BJ (cell line): ENCODE data around the gene ANHX. TPM values are rescaled to one million over a fixed set of nuclear protein-coding genes. Genes with fewer than 3 reads are reported as not detected.

Experiments used
- CTCF ChIA-PET: fragments of 350-600 bp; formaldehyde crosslinking; extraction: SDS; loops from one replicate; lab custom pipeline; 2021; ENCODE audit warnings: antibody characterized with exemption, inconsistent platforms; lab: Yijun Ruan, JAX
- POLR2A ChIA-PET: fragments of 300-600 bp; sonication (Branson Sonifier 250); formaldehyde crosslinking; extraction: SDS; loops from one replicate; lab custom pipeline; 2021; ENCODE audit warnings: antibody characterized with exemption; lab: Charles Lee
- DNase-seq: peaks from one replicate; pipeline ENCODE4 v3.0.0-alpha.2; 2011; ENCODE audit warnings: low read depth
- H3K27me3 ChIP-seq: 2 replicates; pipeline ENCODE4 v1.6.0; 2011; ENCODE audit warnings: low read length; ENCODE audit not compliant: control insufficient read depth, insufficient read depth
- H3K36me3 ChIP-seq: 2 replicates; pipeline ENCODE4 v1.5.1; 2011; ENCODE audit warnings: low read length; ENCODE audit not compliant: control insufficient read depth, insufficient read depth
- H3K4me3 ChIP-seq: 2 replicates; pipeline ENCODE4 v1.5.1; 2011; ENCODE audit warnings: low read depth, mild to moderate bottlenecking, control low read depth, low read length
- CTCF ChIP-seq: IDR thresholded peaks from 2 replicates; pipeline ENCODE4 v1.5.1; 2011; ENCODE audit warnings: low read depth, mild to moderate bottlenecking, control low read depth, inconsistent platforms, low read length, moderate library complexity; ENCODE audit not compliant: insufficient read depth
- polyA plus RNA-seq: library from polyadenylated mRNA; depleted of rRNA; stranded (reverse); fragments of >200 nt; gene quantifications from 2 replicates; pipeline ENCODE4 v1.2.3, GENCODE V29; 2011

ANHX gene
- polyA plus RNA-seq, 1 experiment: not detected

DNA sequence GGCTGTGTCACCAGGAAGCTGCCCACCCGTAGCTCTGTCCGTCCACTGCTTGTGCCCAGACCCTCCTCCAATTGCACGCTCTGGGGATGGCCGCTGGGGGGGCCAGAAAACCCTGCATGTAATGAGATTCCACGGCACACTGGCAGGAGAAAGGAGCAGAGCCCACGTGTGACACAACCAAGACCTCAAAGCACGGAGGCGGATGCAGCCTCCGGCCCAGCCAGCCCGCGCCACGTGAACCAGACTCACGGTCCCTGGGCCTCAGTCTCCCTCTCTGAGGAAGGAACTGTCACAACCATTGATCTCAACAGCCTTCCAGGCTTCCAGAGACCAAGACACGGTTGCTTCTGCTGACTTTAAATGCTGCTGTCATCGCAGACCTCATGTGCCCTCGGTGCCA, 14.4 kb downstream of the ANHX start:
- H3K27me3 ChIP-seq: no peaks in the 10 kb centered on the region
- ChIA-PET CTCF (no interaction called here), POLR2A (no interaction called here)
- no peaks in the 10 kb centered on the region for H3K36me3 ChIP-seq
- no peak for TF ChIP-seq CTCF
- no peak for DNase-seq
- no peak overlapping the region for H3K4me3 ChIP-seq

GRCh38 chr12:133220521-133220920, 15.2 kb downstream of the ANHX start:
- ChIA-PET CTCF (interaction anchor here (0.6 kb wide), 1 partner anchor 50 kb away, joined by 3 read pairs; no protein-coding TSS in a partner anchor), POLR2A (no interaction called here)
- no peak for DNase-seq
- H3K36me3 ChIP-seq: no peaks in the 10 kb centered on the region
- TF ChIP-seq CTCF: no peak
- H3K27me3 ChIP-seq: no peaks in the 10 kb centered on the region
- H3K4me3 ChIP-seq: no peak overlapping the region

DNA sequence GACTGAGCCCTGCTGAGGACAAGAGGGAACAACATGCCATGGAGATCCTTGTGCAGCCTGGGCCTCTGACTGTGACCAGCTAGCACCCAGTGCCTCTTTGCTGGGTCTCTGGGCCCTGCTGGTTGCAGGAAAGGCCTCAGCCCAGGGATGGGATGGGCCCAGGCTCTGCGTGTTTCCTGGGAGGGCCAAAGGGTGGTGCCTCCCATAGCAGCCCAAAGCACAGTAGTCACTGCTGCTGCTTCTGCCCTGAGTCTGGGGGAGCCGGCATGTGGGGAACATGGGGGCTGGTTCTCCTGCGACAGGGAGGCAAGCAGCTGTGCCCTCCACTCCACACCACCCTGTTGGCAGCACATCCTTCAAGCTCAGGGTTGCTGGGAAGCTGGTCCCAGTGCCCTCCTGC, 18.5 kb downstream of the ANHX start:
- no peak for DNase-seq
- no peak for TF ChIP-seq CTCF
- Histone ChIP-seq H3K27me3 (no peaks in the 10 kb centered on the region), H3K36me3 (no peaks in the 10 kb centered on the region), H3K4me3 (no peak overlapping the region)
- ChIA-PET POLR2A (no interaction called here), CTCF (no interaction called here)

- no peak overlapping the region for H3K4me3 ChIP-seq
- TF ChIP-seq CTCF: no peak
- ChIA-PET POLR2A (no interaction called here), CTCF (interaction anchor here (0.6 kb wide), 1 partner anchor 146 kb away, joined by 3 read pairs; no protein-coding TSS in a partner anchor)
- H3K36me3 ChIP-seq: no peaks in the 10 kb centered on the region
- no peaks in the 10 kb centered on the region for H3K27me3 ChIP-seq
- no peak for DNase-seq
Observed at GRCh38 chr12:133215724-133216123, 20.0 kb downstream of the ANHX start.

- H3K4me3 ChIP-seq: no peak overlapping the region
- CTCF ChIA-PET: no interaction called here
Observed at GRCh38 chr12:133206390-133206789, 29.3 kb downstream of the ANHX start.

More at GRCh38 chr12:133206390-133206789, 29.3 kb downstream of the ANHX start:
- Histone ChIP-seq H3K27me3 (no peaks in the 10 kb centered on the region), H3K36me3 (peaks cover 7% of the 10 kb centered on the region)
- POLR2A ChIA-PET: no interaction called here
- no peak for DNase-seq
- no peak for TF ChIP-seq CTCF
